ENCODE results near the gene AP1S1. TPM values are rescaled to one million over a fixed set of nuclear protein-coding genes. Genes with fewer than 3 reads are reported as not detected.

The AP1S1 gene
- total RNA-seq, 1 donor from 2014 or later: 45.6 TPM

GRCh38 chr7:101159696-101160674 lies 5.7 kb downstream of the AP1S1 start:
- DNase-seq (ENCODE audit: low spot score): no peak
- Mint-ChIP-seq H3K4me1 (ENCODE audit: unreplicated experiment) (peaks cover 10% of the 10 kb centered on the region), H3K36me3 (ENCODE audit: low read depth, unreplicated experiment) (peaks cover 14% of the 10 kb centered on the region), H3K4me3 (ENCODE audit: unreplicated experiment) (no peak overlapping the region), H3K27me3 (ENCODE audit: unreplicated experiment) (peaks cover 15% of the 10 kb centered on the region), H3K9me3 (ENCODE audit: unreplicated experiment) (no peaks in the 10 kb centered on the region), H3K27ac (ENCODE audit: unreplicated experiment) (no peak overlapping the region)
- no peak for TF ChIP-seq CTCF (IDR thresholded peaks at IDR 0.05; ENCODE audit: unreplicated experiment)

- Mint-ChIP-seq H3K9me3 (ENCODE audit: unreplicated experiment) (no peaks in the 10 kb centered on the region), H3K4me3 (ENCODE audit: unreplicated experiment) (no peak overlapping the region), H3K27me3 (ENCODE audit: unreplicated experiment) (peaks cover 16% of the 10 kb centered on the region), H3K4me1 (ENCODE audit: unreplicated experiment) (peaks cover 12% of the 10 kb centered on the region), H3K36me3 (ENCODE audit: low read depth, unreplicated experiment) (peaks cover 14% of the 10 kb centered on the region), H3K27ac (ENCODE audit: unreplicated experiment) (no peak overlapping the region)
- no peak for TF ChIP-seq CTCF (IDR thresholded peaks at IDR 0.05; ENCODE audit: unreplicated experiment)
- no peak for DNase-seq (ENCODE audit: low spot score)
Measured at GRCh38 chr7:101160910-101161309, 6.6 kb downstream of the AP1S1 start.

GRCh38 chr7:101161692-101162471 lies 7.6 kb downstream of the AP1S1 start:
- Mint-ChIP-seq H3K4me3 (ENCODE audit: unreplicated experiment) (no peak overlapping the region), H3K27ac (ENCODE audit: unreplicated experiment) (no peak overlapping the region), H3K4me1 (ENCODE audit: unreplicated experiment) (peaks cover 15% of the 10 kb centered on the region), H3K36me3 (ENCODE audit: low read depth, unreplicated experiment) (peaks cover 12% of the 10 kb centered on the region), H3K27me3 (ENCODE audit: unreplicated experiment) (peaks cover 22% of the 10 kb centered on the region), H3K9me3 (ENCODE audit: unreplicated experiment) (no peaks in the 10 kb centered on the region)
- DNase-seq (ENCODE audit: low spot score): no peak
- TF ChIP-seq CTCF (IDR thresholded peaks at IDR 0.05; ENCODE audit: unreplicated experiment): no peak

GRCh38 chr7:101162551-101163278 lies 8.4 kb downstream of the AP1S1 start:
- Mint-ChIP-seq H3K9me3 (ENCODE audit: unreplicated experiment) (no peaks in the 10 kb centered on the region), H3K4me3 (ENCODE audit: unreplicated experiment) (no peak overlapping the region), H3K4me1 (ENCODE audit: unreplicated experiment) (peaks cover 15% of the 10 kb centered on the region), H3K36me3 (ENCODE audit: low read depth, unreplicated experiment) (peaks cover 11% of the 10 kb centered on the region), H3K27ac (ENCODE audit: unreplicated experiment) (peak overlapping the region; percentile 67), H3K27me3 (ENCODE audit: unreplicated experiment) (peaks cover 26% of the 10 kb centered on the region)
- no peak for TF ChIP-seq CTCF (IDR thresholded peaks at IDR 0.05; ENCODE audit: unreplicated experiment)
- DNase-seq (ENCODE audit: low spot score): peak; percentile 42
